ENCODE results near the gene DNM2. TPM values are rescaled to one million over a fixed set of nuclear protein-coding genes. Genes with fewer than 3 reads are reported as not detected.
A peak's percentile ranks its signal among the peaks of the same experiment; 100 is the strongest.

The DNM2 gene
- total and polyA plus RNA-seq, 9 of the 15 experiments (the other 6 are each of a cell fraction or from before 2014, with no cell fraction given), result 2.2 to 161 (median 72.6) TPM

DNA sequence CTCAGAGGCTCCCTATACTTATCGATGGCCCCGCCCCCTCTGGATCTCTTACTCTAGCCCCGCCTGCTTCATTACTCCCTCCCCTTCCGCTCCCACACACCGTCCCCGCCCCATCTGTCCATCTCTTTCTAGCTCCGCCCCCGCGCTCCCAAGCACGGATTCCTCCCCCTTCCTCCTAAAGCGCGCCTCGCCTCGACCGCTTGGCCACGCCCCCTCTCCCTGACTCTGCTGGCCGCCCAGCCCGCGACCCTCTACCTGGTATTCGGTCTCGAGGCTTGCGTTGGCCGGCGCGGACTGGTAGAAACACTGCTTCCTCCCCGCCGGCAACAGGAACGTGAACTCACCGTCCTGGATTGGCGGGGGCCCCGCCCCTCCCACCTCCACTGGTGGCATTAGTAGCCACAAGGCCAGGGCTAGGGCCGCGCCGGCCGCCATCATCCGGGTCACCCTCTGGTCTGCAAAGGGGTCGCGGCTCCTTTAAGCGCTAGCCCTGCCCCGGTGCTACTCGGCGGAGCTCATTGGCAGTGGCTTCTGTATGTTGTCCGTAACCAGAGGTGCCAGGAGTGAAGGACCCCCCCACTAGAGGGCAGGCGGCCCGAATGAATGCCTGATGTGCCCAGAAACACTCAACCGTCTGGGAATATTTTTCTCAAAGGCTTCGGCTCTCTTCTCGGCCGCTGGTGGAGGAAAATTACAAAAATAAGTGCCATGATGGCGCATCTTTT lies 118.0 kb downstream of the DNM2 start, which contains the start of gene TMED1 (continued):
- TF ChIP-seq POLR2G (IDR thresholded peaks at IDR 0.05; ENCODE audit: low read depth, low read length) (peak; percentile 94), KAT7 (CRISPR knock-in tag; IDR thresholded peaks at IDR 0.05; ENCODE audit: borderline replicate concordance) (no peak), ZNF316 (IDR thresholded peaks at IDR 0.05) (0 out of 2 replicates have a peak, but pooled peaks have one; percentile 1), ILK (tag; IDR thresholded peaks at IDR 0.05; ENCODE audit: borderline replicate concordance, low read depth) (no peak), ZNF311 (CRISPR knock-in tag; IDR thresholded peaks at IDR 0.05) (no peak), HNRNPK (IDR thresholded peaks at IDR 0.05; ENCODE audit: low read depth, low read length, poor library complexity, severe bottlenecking) (no peak), ZNF134 (CRISPR knock-in tag; conservative IDR thresholded peaks at IDR 0.05) (no peak), NCOA4 (IDR thresholded peaks at IDR 0.05; ENCODE audit: partially characterized antibody) (no peak), ATF1 (CRISPR knock-in tag; IDR thresholded peaks at IDR 0.05) (no peak), ATF1 (tag; IDR thresholded peaks at IDR 0.05) (no peak), BRD9 (IDR thresholded peaks at IDR 0.05; ENCODE audit: low read depth, partially characterized antibody) (no peak), RBBP5 (IDR thresholded peaks at IDR 0.05; ENCODE audit: borderline replicate concordance, insufficient read depth, low read length, poor library complexity, severe bottlenecking) (no peak), ZFX (CRISPR knock-in tag; IDR thresholded peaks at IDR 0.05) (peak; percentile 93), ETS2 (tag; IDR thresholded peaks at IDR 0.05; ENCODE audit: borderline replicate concordance, poor library complexity, severe bottlenecking) (no peak), TCF7L2 (IDR thresholded peaks at IDR 0.05; ENCODE audit: low read depth, low read length) (no peak), NR2C2 (CRISPR knock-in tag; IDR thresholded peaks at IDR 0.05) (no peak), NR2C2 (tag; IDR thresholded peaks at IDR 0.05) (no peak), EHMT2 (IDR thresholded peaks at IDR 0.05) (no peak), SMC3 (conservative IDR thresholded peaks at IDR 0.05; ENCODE audit: insufficient read depth, low read depth, low read length) (no peak)
- TF ChIP-seq, protein P1, sequence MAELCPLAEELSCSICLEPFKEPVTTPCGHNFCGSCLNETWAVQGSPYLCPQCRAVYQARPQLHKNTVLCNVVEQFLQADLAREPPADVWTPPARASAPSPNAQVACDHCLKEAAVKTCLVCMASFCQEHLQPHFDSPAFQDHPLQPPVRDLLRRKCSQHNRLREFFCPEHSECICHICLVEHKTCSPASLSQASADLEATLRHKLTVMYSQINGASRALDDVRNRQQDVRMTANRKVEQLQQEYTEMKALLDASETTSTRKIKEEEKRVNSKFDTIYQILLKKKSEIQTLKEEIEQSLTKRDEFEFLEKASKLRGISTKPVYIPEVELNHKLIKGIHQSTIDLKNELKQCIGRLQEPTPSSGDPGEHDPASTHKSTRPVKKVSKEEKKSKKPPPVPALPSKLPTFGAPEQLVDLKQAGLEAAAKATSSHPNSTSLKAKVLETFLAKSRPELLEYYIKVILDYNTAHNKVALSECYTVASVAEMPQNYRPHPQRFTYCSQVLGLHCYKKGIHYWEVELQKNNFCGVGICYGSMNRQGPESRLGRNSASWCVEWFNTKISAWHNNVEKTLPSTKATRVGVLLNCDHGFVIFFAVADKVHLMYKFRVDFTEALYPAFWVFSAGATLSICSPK (IDR thresholded peaks at IDR 0.05; ENCODE audit: borderline replicate concordance), result no peak
- TF ChIP-seq, protein P2, sequence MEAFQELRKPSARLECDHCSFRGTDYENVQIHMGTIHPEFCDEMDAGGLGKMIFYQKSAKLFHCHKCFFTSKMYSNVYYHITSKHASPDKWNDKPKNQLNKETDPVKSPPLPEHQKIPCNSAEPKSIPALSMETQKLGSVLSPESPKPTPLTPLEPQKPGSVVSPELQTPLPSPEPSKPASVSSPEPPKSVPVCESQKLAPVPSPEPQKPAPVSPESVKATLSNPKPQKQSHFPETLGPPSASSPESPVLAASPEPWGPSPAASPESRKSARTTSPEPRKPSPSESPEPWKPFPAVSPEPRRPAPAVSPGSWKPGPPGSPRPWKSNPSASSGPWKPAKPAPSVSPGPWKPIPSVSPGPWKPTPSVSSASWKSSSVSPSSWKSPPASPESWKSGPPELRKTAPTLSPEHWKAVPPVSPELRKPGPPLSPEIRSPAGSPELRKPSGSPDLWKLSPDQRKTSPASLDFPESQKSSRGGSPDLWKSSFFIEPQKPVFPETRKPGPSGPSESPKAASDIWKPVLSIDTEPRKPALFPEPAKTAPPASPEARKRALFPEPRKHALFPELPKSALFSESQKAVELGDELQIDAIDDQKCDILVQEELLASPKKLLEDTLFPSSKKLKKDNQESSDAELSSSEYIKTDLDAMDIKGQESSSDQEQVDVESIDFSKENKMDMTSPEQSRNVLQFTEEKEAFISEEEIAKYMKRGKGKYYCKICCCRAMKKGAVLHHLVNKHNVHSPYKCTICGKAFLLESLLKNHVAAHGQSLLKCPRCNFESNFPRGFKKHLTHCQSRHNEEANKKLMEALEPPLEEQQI (IDR thresholded peaks at IDR 0.05), result no peak
- TF ChIP-seq, protein P3, sequence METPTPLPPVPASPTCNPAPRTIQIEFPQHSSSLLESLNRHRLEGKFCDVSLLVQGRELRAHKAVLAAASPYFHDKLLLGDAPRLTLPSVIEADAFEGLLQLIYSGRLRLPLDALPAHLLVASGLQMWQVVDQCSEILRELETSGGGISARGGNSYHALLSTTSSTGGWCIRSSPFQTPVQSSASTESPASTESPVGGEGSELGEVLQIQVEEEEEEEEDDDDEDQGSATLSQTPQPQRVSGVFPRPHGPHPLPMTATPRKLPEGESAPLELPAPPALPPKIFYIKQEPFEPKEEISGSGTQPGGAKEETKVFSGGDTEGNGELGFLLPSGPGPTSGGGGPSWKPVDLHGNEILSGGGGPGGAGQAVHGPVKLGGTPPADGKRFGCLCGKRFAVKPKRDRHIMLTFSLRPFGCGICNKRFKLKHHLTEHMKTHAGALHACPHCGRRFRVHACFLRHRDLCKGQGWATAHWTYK (CRISPR knock-in tag; IDR thresholded peaks at IDR 0.05), result peak; percentile 73
